ENCODE measurements around the gene CMTM7.
"Not testable (repeated sequence)": the region's sequence is repeated elsewhere in the genome, so short reads cannot be mapped to it uniquely, and the experiment has no call there.

CMTM7 gene

DNA sequence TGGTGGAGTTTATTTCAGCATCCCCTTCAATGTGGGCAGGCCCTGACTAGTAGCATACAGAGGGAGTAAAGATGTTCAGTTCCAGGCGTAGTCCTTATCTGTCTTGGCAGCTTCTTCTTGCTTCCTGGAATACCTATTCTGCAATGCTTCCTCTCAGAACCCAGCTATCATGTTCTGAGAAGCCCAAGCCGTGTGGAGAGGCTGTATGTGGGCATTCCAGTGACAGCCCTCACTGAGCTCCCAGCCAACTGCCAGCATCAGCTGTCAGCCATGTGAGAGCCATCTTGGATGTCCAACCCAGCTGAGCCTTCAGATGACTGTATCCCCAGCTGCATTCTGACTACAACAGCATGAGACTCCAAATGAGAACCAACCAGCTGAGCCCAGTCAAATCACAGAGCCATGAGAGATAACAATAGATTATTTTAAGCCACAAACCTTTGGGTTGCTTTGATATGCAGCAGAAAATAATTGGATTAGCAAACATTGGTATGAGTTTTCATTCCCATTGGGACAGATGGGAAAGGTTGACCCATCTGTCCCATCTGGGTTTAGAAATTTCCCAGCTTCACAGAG is 8.4 kb upstream of the CMTM7 start:
- no peak for DNase-seq

DNA sequence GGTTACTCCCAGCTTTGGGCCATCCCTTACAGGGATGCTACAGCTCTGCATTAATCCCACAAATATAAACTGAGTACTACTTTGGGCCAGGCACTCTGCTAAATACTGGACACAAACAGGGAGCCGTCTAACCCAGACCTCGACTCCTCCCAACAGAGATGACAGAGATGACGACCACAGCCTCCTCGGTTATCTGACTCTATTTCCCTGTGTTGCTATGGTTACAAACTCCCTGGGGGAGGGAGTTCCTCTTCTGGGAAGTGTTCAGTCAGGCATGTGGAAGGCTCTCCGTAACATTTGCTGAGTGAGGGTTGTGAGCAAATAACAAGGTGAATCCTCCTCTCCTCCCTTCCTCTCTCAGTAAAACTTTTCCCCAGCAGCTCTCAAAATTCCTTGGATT is 6.7 kb upstream of the CMTM7 start:
- no peak for DNase-seq

- DNase-seq: no peak
Observed at GRCh38 chr3:32387512-32387911, 4.1 kb upstream of the CMTM7 start.

DNA sequence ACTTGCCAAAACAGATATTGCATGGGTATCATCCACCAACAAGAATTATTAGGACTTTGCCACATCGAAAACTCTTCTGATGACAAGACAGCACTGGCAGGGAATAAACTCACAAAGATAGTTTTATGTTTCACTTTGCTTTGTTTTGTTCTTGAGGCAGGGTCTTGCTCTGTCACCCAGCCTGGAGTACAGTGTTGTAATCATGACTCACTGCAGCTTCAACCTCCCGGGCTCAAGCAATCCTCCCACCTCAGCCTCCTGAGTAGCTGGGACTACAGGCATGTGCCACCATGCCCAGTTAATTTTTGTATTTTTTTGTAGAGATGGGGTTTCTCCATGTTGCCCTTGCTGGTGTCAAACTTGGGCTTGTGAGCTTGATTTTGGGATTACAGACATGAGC is 2.1 kb upstream of the CMTM7 start:
- DNase-seq: not testable (repeated sequence)

- no peak for DNase-seq
Observed at GRCh38 chr3:32392536-32393302, 1.1 kb downstream of the CMTM7 start.

GRCh38 chr3:32395496-32395895 is 3.8 kb downstream of the CMTM7 start:
- DNase-seq: no peak

GRCh38 chr3:32397941-32398340 is 6.3 kb downstream of the CMTM7 start:
- DNase-seq: no peak

DNA sequence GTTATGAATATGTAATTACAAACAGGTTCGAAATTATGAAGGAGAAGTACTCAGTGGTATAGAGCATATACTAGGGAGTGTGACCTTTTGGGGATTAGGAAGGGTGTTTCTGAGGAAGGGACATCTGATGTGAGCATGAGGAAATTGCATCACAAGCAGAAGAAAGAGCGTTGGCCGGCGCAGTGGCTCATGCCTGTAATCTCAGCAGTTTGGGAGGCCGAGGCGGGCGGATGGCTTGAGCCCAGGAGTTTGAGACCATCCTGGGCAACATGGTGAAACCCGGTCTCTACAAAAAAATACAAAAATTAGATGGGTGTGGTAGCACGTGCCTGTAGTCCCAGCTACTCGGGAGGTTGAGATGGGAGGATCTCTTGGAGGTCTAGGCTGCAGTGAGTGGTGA is 6.9 kb downstream of the CMTM7 start:
- no peak for DNase-seq

DNA sequence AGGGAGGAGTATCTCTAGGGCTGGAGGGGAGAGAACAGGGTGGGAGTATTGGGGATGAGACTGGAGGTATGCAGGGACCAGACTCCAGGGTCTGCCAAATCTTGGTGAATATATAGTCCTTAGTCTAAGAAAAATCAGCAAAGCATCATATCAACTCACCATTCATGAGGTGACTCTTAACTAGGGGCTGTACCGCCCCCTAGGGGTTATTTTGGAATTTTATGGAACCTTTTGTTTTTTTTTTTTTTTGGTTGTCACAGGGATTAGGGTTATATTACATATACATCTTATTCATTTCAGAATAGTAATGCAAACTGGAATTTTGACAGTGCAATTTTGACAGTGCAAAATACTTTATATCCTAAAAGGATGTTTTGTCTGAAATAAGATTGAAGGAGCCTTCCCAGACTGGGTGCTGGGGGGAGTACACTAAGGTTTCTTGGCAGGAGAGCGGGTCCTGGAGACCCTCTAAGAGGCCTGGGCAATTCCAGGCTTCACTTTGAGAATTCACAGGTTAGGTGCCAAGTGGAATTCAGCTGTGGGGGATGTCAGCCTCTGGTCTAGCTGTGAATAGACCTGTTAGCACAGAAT is 7.5 kb downstream of the CMTM7 start:
- no peak for DNase-seq

DNA sequence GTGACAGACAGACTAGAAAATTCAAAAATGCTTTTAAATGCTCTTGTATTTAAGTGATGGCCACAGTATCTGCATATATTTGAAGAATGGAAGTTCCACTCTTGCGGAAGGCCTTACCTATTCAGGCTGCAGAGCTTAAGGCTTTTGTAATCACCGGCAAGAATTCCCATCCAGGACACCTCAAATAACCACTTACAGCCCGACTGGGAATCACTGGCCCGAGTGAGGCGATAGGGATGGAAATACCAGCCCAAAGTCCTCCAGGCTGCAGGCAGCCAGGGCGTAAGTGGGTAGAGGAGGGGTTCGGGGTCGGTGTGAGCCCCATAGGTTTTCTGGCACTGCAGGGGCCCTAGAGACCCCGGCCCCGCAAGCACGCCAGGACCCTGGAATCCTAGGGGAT is 9.5 kb downstream of the CMTM7 start:
- no peak for DNase-seq

GRCh38 chr3:32401556-32402081 is 10.0 kb downstream of the CMTM7 start:
- peak; percentile 65 for DNase-seq

DNA sequence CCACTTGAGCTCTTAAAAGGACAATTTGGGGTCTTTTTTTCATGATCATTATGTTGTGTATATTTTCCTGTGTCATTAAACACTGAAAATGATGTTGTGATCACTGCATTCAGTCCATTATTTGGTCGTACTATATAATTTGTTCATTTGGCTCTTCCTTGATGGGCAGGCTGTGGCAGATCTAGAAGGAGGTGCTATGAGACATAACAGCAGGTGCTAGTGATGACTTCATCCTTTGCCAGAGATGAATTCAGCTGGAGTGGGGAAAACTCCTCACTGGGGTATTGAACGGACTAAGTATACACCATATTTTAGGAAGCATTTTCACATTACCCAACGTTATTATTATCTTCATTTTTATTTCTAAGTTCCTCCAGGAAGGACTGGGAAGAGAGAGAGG is 12.0 kb downstream of the CMTM7 start:
- DNase-seq: peak; percentile 37

DNA sequence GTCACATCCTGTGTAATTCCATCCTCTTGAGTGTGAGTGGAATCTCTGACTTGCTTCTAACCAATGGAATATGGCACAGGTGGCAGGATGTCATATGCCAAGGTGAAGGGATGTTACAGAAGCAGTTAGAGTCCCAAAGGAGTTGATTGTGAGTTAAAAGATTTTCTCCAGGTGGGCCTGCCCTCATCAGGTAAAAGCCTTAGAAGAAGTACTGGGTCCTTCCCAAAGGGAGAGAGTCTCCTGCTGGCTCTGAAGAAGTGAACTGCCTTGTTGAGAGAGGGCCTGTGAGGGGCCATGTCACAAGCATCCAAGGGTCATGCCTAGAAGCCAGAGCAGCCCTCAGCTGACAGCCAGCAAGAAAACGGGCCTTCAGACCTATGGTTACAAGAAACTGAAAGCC is 13.1 kb downstream of the CMTM7 start:
- DNase-seq: no peak

- DNase-seq: no peak
Observed at GRCh38 chr3:32405155-32405554, 13.5 kb downstream of the CMTM7 start.

GRCh38 chr3:32405711-32406323 is 14.2 kb downstream of the CMTM7 start:
- DNase-seq: no peak

DNA sequence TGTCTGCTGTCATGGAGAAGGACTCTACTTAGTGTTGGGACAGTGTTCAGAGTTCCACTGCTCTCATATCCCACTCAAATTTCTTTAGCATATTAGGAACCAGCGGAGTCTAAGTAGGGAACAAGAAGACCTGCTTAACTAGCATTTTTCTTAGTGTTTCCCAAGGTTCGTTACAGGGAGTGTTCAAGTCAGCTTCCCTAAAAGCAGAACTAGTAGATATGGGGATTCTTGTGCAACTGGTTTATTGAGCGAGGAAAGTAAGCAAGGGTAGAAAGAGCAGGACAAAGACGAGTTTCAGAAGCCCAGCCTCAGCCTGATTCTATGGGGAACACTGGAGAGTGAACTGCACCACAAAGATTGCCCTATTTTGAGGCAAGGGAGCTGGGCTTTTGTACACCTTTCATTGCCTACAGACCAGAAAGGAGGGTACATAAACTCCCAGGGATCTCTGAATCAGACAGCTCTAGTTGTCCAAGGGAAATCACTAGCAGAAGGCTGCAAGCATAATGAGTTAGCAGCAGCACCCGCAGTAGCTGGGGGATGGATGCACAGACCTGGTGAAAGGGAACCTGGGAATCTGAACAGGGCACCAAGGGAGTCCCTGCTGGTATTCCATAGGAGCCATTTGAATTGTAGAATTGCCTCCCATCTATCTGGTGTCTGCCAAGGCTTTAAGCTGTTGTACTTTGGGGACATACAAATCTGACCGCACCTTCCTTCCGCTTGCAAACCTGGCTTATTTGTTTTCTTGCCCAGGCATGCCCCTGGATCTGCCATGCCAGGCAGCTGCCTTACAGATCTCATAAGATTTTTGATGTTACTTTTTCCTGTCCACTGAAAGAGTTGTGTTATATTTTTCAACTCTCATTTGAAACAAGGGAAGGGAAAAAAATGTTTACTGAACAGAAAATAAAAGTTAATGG is 15.1 kb downstream of the CMTM7 start:
- DNase-seq: peak; percentile 56

- DNase-seq: peak; percentile 58
Observed at GRCh38 chr3:32410367-32411246, 19.0 kb downstream of the CMTM7 start.

DNA sequence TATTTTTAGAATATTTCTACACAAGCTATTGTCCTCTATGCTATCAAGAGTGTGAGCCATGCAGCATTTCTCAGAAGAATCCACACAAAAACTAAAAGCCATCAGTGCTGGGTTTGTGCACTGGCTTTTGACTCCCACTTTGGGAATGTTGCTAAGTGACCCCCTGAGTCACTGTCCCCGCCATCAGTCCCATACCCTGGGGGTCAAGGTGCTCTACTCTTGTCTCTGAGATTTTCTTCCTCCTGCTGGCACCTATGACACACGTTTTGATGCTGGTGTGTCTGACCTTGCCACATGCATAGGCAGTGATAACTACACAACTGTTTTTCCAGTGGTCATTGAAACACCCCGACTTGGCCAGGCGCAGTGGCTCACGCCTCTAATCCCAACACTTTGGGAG is 19.8 kb downstream of the CMTM7 start:
- no peak for DNase-seq

DNA sequence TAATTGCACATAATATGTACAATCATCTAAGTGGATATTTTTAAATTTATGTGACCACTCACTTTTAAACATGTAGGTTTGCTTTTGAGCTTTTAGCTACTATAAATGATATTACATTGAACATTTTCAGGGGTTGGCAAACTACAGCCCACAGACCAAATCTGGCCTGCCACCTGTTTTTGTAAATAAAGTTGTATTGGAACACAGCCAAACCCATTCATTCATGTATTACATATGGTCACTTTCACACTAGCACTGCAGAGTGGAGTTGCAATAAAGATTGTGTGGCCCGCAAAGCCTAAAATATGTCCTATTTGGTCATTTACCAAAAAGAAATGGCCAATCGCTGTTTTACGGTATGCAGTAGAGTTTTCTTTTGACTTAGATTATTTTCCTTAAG is 21.2 kb downstream of the CMTM7 start:
- peak; percentile 9 for DNase-seq

DNA sequence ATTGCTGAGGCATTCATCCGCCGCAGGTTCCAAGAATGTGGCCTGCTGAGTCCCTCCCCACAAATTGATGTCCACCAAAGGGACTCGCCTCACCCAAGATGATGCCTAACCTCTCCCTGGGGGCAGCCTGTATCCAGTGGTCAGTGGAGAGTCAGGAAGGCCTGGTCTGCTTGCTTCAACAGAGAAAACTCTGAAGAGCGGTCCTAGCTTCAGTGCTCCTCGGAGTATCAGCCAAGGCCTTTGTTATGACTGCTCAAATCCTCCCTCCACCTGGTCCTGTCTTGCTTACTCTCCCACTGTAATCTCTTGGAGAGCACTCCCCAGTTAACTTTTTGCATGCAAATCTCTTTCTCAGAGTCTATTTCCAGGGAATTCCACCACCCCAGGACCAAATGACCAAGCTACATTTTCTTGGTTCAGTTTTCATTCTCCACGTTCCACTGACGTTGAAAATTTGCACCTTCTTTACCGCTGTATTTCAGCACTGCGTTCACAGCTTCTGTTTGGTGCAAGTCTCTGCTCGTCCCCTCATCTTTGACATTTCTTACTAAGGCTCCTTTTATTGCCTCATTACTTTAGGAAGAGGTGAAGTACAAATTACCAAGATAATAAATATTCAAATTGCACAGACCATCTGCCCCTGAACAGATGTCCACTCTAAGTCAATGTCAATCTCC is 22.3 kb downstream of the CMTM7 start:
- DNase-seq: no peak

All from NCI-H510A treated with DMSO at 0.1 percent for 48 hours (cell line).